Cardiac muscle cell (in vitro differentiated cells and primary cell): ENCODE data around the gene PRRT1. TPM values are rescaled to one million over a fixed set of nuclear protein-coding genes. Genes with fewer than 3 reads are reported as not detected.

Experiments used
- DNase-seq, 2 donors: peaks; one replicate each; pipeline versions ENCODE4 v3.0.0 to v3.0.0-alpha.2; 2010 to 2017; ENCODE audit warnings: low read depth in 1 of 2, low spot score in 1 of 2
- H3K27ac ChIP-seq: fragments of 200-600 bp; sonication (generic); 2 replicates; pipeline ENCODE4 v1.5.1; 2016
- H3K27me3 ChIP-seq: fragments of 200-600 bp; sonication (generic); 2 replicates; pipeline ENCODE4 v1.6.0; 2016; ENCODE audit warnings: control low read depth
- H3K36me3 ChIP-seq: fragments of 200-600 bp; sonication (generic); 2 replicates; pipeline ENCODE4 v1.5.1; 2016; ENCODE audit warnings: control low read depth
- H3K4me1 ChIP-seq: fragments of 200-600 bp; sonication (generic); 2 replicates; pipeline ENCODE4 v1.8.1; 2017; ENCODE audit warnings: low read depth, mild to moderate bottlenecking, mixed run types
- H3K4me3 ChIP-seq: fragments of 200-600 bp; sonication (generic); 2 replicates; pipeline ENCODE4 v1.5.1; 2016; ENCODE audit warnings: mild to moderate bottlenecking
- H3K9me3 ChIP-seq: fragments of 200-600 bp; sonication (generic); 2 replicates; pipeline ENCODE4 v1.5.1; 2017; ENCODE audit warnings: low read depth, mild to moderate bottlenecking, control low read depth
- polyA plus RNA-seq: library from polyadenylated mRNA; unstranded; fragments of >200 nt; fragmentation: Nextera tagmentation; extraction: Ambion mirVana; gene quantifications from 2 replicates; pipeline ENCODE4 v1.2.1, GENCODE V29; 2016
- total RNA-seq: library from RNA; depleted of rRNA; stranded (reverse); fragments of >200 nt; gene quantifications from 2 replicates; pipeline ENCODE4 v1.2.3, GENCODE V29; 2016
- TF ChIP-seq, protein P1 (sequence below): IDR thresholded peaks from 2 replicates; pipeline ENCODE4 v1.5.1; 2012; ENCODE audit warnings: low read depth, mild to moderate bottlenecking, low read length

The PRRT1 gene
- total and polyA plus RNA-seq, 2 experiments from 2014 or later, result 4.4 to 4.9 TPM

GRCh38 chr6:32140420-32141046 is 11.2 kb downstream of the PRRT1 start:
- Histone ChIP-seq H3K36me3 (no peaks in the 10 kb centered on the region), H3K9me3 (no peaks in the 10 kb centered on the region), H3K4me1 (no peaks in the 10 kb centered on the region), H3K27ac (peak overlapping the region; percentile 89), H3K4me3 (no peak overlapping the region), H3K27me3 (no peaks in the 10 kb centered on the region)
- TF ChIP-seq, protein P1, sequence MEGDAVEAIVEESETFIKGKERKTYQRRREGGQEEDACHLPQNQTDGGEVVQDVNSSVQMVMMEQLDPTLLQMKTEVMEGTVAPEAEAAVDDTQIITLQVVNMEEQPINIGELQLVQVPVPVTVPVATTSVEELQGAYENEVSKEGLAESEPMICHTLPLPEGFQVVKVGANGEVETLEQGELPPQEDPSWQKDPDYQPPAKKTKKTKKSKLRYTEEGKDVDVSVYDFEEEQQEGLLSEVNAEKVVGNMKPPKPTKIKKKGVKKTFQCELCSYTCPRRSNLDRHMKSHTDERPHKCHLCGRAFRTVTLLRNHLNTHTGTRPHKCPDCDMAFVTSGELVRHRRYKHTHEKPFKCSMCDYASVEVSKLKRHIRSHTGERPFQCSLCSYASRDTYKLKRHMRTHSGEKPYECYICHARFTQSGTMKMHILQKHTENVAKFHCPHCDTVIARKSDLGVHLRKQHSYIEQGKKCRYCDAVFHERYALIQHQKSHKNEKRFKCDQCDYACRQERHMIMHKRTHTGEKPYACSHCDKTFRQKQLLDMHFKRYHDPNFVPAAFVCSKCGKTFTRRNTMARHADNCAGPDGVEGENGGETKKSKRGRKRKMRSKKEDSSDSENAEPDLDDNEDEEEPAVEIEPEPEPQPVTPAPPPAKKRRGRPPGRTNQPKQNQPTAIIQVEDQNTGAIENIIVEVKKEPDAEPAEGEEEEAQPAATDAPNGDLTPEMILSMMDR, result no peak
- DNase-seq, result no peak

GRCh38 chr6:32139590-32139989 is 12.1 kb downstream of the PRRT1 start:
- H3K27ac ChIP-seq, result peak overlapping the region; percentile 89
- H3K4me3 ChIP-seq, result no peak overlapping the region
- peak in 1 of 2 donors; percentile 41 for DNase-seq
- no peaks in the 10 kb centered on the region for H3K27me3 ChIP-seq
- no peaks in the 10 kb centered on the region for H3K36me3 ChIP-seq
- TF ChIP-seq, protein P1, result no peak
- H3K9me3 ChIP-seq, result no peaks in the 10 kb centered on the region
- no peaks in the 10 kb centered on the region for H3K4me1 ChIP-seq

GRCh38 chr6:32137454-32137853 is 14.3 kb downstream of the PRRT1 start:
- no peak for DNase-seq
- Histone ChIP-seq H3K4me3 (no peak overlapping the region), H3K36me3 (no peaks in the 10 kb centered on the region), H3K27me3 (no peaks in the 10 kb centered on the region), H3K4me1 (no peaks in the 10 kb centered on the region), H3K27ac (no peak overlapping the region), H3K9me3 (no peaks in the 10 kb centered on the region)
- TF ChIP-seq, protein P1, result no peak

GRCh38 chr6:32133786-32134185 is 18.0 kb downstream of the PRRT1 start:
- TF ChIP-seq, protein P1, result no peak
- H3K4me1 ChIP-seq, result peaks cover 6% of the 10 kb centered on the region
- H3K36me3 ChIP-seq, result no peaks in the 10 kb centered on the region
- H3K27me3 ChIP-seq, result no peaks in the 10 kb centered on the region
- H3K27ac ChIP-seq, result no peak overlapping the region
- no peak for DNase-seq
- no peak overlapping the region for H3K4me3 ChIP-seq
- H3K9me3 ChIP-seq, result no peaks in the 10 kb centered on the region

GRCh38 chr6:32132110-32132509 is 19.6 kb downstream of the PRRT1 start:
- Histone ChIP-seq H3K4me3 (no peak overlapping the region), H3K4me1 (peaks cover 12% of the 10 kb centered on the region), H3K27ac (no peak overlapping the region), H3K36me3 (no peaks in the 10 kb centered on the region), H3K9me3 (no peaks in the 10 kb centered on the region), H3K27me3 (no peaks in the 10 kb centered on the region)
- DNase-seq, result no peak
- TF ChIP-seq, protein P1, result no peak
